Nephron progenitor cell (in vitro differentiated cells): ENCODE results near the gene OR14I1.

Experiments used
- DNase-seq: peaks from one replicate; pipeline ENCODE4 v3.0.0; 2021
- H3K27ac Mint-ChIP-seq: 2 replicates; pipeline ENCODE4 v1.8.0; 2021; ENCODE audit warnings: mild to moderate bottlenecking, moderate library complexity, mixed read lengths
- H3K27me3 Mint-ChIP-seq: 2 replicates; pipeline ENCODE4 v1.8.0; 2021; ENCODE audit warnings: mild to moderate bottlenecking, low read depth, mixed read lengths; ENCODE audit not compliant: poor library complexity
- H3K36me3 Mint-ChIP-seq: 2 replicates; pipeline ENCODE4 v1.8.0; 2021; ENCODE audit warnings: low read depth, mixed read lengths
- H3K4me1 Mint-ChIP-seq: 2 replicates; pipeline ENCODE4 v1.8.0; 2021; ENCODE audit warnings: mixed read lengths
- H3K4me3 Mint-ChIP-seq: 2 replicates; pipeline ENCODE4 v1.8.0; 2021; ENCODE audit warnings: mild to moderate bottlenecking, moderate library complexity, mixed read lengths
- H3K9me3 Mint-ChIP-seq: 2 replicates; pipeline ENCODE4 v1.8.0; 2021; ENCODE audit warnings: mild to moderate bottlenecking, moderate library complexity, mixed read lengths
- TF ChIP-seq, protein P1 (sequence below): fragments of 200-600 bp; sonication (generic); IDR thresholded peaks from 2 replicates; pipeline ENCODE4 v1.5.0; 2021; ENCODE audit warnings: antibody characterized with exemption

OR14I1 gene

DNA sequence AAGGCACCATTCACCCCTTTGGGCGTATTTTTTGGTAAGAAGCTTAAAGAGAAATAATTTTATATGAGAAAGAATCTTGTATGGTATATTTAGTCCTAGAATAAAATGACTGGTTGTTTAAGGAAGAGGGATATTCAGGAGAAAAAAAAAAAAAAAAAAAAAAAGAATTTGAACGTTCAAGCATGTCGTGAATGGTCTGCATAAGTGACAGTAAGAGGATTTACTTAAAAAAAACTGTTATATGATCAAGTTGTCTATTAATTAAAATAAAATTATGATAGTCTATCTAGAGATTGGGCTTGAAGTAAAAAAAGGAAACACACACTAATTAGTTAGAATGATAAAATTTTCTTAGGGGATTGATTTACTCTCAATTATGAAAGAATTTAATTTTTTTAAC, 11.7 kb upstream of the OR14I1 start:
- H3K36me3 Mint-ChIP-seq: no peaks in the 10 kb centered on the region
- H3K4me1 Mint-ChIP-seq: no peaks in the 10 kb centered on the region
- H3K27ac Mint-ChIP-seq: no peak overlapping the region
- TF ChIP-seq, protein P1, sequence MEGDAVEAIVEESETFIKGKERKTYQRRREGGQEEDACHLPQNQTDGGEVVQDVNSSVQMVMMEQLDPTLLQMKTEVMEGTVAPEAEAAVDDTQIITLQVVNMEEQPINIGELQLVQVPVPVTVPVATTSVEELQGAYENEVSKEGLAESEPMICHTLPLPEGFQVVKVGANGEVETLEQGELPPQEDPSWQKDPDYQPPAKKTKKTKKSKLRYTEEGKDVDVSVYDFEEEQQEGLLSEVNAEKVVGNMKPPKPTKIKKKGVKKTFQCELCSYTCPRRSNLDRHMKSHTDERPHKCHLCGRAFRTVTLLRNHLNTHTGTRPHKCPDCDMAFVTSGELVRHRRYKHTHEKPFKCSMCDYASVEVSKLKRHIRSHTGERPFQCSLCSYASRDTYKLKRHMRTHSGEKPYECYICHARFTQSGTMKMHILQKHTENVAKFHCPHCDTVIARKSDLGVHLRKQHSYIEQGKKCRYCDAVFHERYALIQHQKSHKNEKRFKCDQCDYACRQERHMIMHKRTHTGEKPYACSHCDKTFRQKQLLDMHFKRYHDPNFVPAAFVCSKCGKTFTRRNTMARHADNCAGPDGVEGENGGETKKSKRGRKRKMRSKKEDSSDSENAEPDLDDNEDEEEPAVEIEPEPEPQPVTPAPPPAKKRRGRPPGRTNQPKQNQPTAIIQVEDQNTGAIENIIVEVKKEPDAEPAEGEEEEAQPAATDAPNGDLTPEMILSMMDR: no peak
- H3K27me3 Mint-ChIP-seq: no peaks in the 10 kb centered on the region
- peaks cover 76% of the 10 kb centered on the region for H3K9me3 Mint-ChIP-seq
- DNase-seq: no peak
- no peak overlapping the region for H3K4me3 Mint-ChIP-seq

DNA sequence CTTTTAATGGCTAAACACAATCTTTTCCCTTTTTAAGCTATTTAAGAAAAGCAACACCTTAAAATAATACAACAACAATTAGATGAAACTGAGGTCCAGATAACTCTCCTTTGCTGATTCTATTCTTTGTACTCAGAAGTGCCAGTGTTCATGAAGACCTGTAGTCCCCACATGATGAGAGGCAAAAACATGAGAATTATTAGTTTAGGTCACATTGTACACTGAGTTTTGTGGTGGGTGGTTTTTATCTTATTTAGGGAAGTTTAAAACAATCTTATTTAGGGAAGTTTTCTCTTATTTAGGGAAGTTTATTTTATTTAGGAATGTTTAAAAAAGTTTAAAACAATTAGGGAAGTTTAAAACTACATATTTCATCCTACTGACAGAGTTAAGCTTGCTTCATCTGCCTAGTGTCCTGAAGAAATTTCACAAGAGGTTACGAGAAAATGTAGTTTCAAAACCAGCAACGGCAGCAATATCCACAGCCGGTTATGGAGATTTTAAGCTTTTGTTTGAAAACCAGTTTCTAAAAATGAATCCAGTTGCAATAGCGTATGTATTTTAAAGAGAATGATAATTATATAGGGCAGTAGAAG, 7.8 kb upstream of the OR14I1 start:
- peaks cover 5% of the 10 kb centered on the region for H3K27me3 Mint-ChIP-seq
- TF ChIP-seq, protein P1: no peak

DNA sequence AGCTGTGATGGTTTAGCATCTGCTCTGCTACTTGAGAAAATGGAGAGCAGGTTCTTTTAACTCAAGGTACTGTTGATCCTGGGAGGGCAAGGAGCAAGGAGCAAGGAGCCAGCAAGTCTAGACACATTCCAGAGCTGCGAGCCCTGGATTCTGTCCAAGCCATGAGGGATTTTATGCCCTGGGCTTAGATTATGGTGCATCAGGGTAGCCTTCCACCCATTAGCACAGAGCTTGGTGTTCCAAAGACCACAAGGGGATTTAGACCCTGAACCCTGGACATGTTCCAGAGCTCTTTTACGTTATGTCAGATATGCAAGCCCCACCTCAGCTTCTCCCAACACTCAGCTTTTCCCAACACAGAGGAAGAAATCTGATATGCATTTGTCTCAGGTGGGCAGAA, 2.0 kb upstream of the OR14I1 start:
- no peaks in the 10 kb centered on the region for H3K4me1 Mint-ChIP-seq
- TF ChIP-seq, protein P1: no peak
- no peaks in the 10 kb centered on the region for H3K36me3 Mint-ChIP-seq
- peaks cover 7% of the 10 kb centered on the region for H3K27me3 Mint-ChIP-seq
- H3K4me3 Mint-ChIP-seq: no peak overlapping the region
- H3K27ac Mint-ChIP-seq: no peak overlapping the region
- H3K9me3 Mint-ChIP-seq: peaks cover 4% of the 10 kb centered on the region
- DNase-seq: no peak

More for the DNA sequence above, 7.8 kb upstream of the OR14I1 start:
- no peak overlapping the region for H3K4me3 Mint-ChIP-seq
- no peaks in the 10 kb centered on the region for H3K4me1 Mint-ChIP-seq
- peaks cover 42% of the 10 kb centered on the region for H3K9me3 Mint-ChIP-seq
- no peak for DNase-seq
- H3K27ac Mint-ChIP-seq: no peak overlapping the region
- no peaks in the 10 kb centered on the region for H3K36me3 Mint-ChIP-seq

DNA sequence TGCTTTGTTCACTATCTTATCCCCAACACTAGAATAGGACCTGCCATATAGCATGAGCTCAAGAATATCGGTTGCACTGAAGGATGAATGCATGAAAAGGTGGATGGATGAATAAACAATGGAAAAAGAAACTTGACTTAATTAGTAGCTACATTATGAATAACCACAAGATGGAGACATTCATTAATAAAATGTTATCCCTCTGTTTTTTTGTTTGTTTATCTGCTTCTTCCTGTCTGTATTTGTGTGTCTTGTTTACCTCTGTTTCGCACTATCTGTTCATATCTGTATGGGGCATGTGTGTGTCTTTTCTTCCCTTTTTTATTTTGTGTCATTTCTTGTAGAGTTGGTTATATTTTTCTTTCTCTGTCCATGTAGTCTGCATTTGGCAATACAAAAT, 1.1 kb upstream of the OR14I1 start:
- Mint-ChIP-seq H3K36me3 (no peaks in the 10 kb centered on the region), H3K4me3 (no peak overlapping the region), H3K27me3 (peaks cover 7% of the 10 kb centered on the region), H3K27ac (no peak overlapping the region), H3K9me3 (peaks cover 12% of the 10 kb centered on the region), H3K4me1 (no peaks in the 10 kb centered on the region)
- TF ChIP-seq, protein P1: no peak
- DNase-seq: no peak

DNA sequence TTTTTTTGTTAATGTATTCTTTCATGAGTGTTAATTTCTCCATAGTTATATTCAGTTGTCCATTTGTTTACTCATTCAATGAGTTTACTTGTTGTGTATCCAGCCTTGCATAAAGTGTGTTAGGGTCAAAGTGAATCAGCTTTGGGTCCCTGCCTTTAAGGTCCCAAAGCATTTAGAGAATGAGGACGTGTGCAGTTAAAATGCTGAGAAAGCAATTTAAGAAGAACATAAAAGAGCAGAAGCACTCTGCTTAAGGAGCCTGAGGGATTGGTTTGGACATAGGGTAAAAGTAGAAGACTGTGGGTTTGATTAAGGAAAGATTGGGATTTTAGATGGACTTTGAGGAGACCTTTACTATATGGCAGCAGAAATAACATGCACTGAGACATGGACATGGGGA, 3.5 kb downstream of the OR14I1 start:
- DNase-seq: no peak
- H3K9me3 Mint-ChIP-seq: peaks cover 54% of the 10 kb centered on the region
- no peaks in the 10 kb centered on the region for H3K4me1 Mint-ChIP-seq
- H3K27me3 Mint-ChIP-seq: peaks cover 2% of the 10 kb centered on the region
- TF ChIP-seq, protein P1: no peak
- no peak overlapping the region for H3K4me3 Mint-ChIP-seq
- no peaks in the 10 kb centered on the region for H3K36me3 Mint-ChIP-seq
- H3K27ac Mint-ChIP-seq: no peak overlapping the region

DNA sequence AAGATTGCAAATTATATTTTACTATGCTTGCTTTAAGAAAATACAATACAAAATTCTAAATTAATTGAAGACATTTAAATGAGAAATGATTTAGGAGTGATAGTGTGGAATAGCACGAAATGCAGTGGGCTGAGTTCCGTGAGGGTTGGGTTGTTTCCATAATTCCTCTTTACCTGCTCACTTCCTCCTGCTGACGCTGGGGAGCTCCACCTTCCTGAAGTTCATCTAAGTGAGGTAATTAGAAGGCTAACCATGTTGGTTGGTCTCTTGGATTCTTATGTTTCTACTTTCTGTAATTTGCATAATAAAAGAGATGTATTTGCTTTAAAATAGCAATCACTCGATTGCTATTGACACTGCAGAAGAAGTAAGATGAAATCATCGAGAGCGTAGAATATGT, 4.7 kb downstream of the OR14I1 start:
- Mint-ChIP-seq H3K9me3 (peaks cover 66% of the 10 kb centered on the region), H3K27ac (no peak overlapping the region), H3K4me3 (no peak overlapping the region), H3K4me1 (no peaks in the 10 kb centered on the region), H3K36me3 (no peaks in the 10 kb centered on the region), H3K27me3 (peaks cover 2% of the 10 kb centered on the region)
- DNase-seq: no peak
- TF ChIP-seq, protein P1: no peak
